SK-N-MC (cell line): ENCODE data around the gene MPZL2.

ENCODE experiments used
- EZH2 ChIP-seq: fragments of 200-600 bp; sonication (generic); IDR thresholded peaks from one replicate; pipeline ENCODE4 v1.6.1; 2017; ENCODE audit warnings: antibody characterized with exemption
- FOXP2 ChIP-seq: optimal IDR thresholded peaks from 2 replicates; pipeline ENCODE3; 2011; ENCODE audit warnings: mild to moderate bottlenecking, moderate library complexity; ENCODE audit not compliant: insufficient read depth; ENCODE audit errors: extremely low read length, control extremely low read depth
- POLR2AphosphoS5 ChIP-seq: IDR thresholded peaks from 2 replicates; pipeline ENCODE4 v1.6.1; 2012; ENCODE audit warnings: mild to moderate bottlenecking, low read depth, low read length, borderline replicate concordance

- TF ChIP-seq EZH2, result no peak
- TF ChIP-seq FOXP2, result no peak
- no peak for TF ChIP-seq POLR2AphosphoS5
Observed at GRCh38 chr11:118304227-118304567, 40.1 kb upstream of the MPZL2 start.
